Sigmoid colon (tissue), 4 donors: ENCODE measurements around the gene FN1.

Experiments
- EP300 ChIP-seq, 4 donors: sonication (generic); formaldehyde crosslinking; IDR thresholded peaks; one replicate each; pipeline ENCODE4 v1.6.1; 2017; ENCODE audit warnings: antibody characterized with exemption in 4 of 4
- POLR2A ChIP-seq, 2 donors: fragments of 450-650 bp; IDR thresholded peaks; one replicate each; pipeline ENCODE4 v1.6.1; 2016; ENCODE audit warnings: antibody characterized with exemption in 2 of 2, mild to moderate bottlenecking in 2 of 2, moderate library complexity in 2 of 2
- POLR2AphosphoS5 ChIP-seq, 4 donors: sonication (generic); formaldehyde crosslinking; IDR thresholded peaks; one replicate each; pipeline ENCODE4 v1.6.1; 2017; ENCODE audit warnings: antibody characterized with exemption in 4 of 4
- TF ChIP-seq, protein P1 (sequence below), 4 experiments: fragments of 450-650 bp in 3 of 4; fragments of 200-600 bp in 1 of 4; IDR thresholded peaks; one replicate each; pipeline ENCODE4 v1.5.1; 2016 to 2019; ENCODE audit warnings: antibody characterized with exemption in 4 of 4, mild to moderate bottlenecking in 3 of 4, moderate library complexity in 2 of 4

DNA sequence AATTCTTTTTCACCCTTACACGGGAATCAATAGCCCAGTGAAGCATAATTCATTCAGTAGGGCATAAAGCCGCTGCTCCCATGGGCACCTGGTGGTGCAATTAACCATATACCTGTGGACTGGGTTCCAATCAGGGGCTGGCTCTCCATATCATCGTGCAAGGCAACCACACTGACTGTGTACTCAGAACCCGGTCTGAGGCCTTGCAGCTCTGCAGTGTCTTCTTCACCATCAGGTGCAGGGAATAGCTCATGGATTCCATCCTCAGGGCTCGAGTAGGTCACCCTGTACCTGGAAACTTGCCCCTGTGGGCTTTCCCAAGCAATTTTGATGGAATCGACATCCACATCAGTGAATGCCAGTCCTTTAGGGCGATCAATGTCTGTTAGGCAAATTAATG is 55.2 kb downstream of the FN1 start:
- no peak for TF ChIP-seq POLR2A (IDR thresholded peaks at IDR 0.05)
- TF ChIP-seq, protein P1, sequence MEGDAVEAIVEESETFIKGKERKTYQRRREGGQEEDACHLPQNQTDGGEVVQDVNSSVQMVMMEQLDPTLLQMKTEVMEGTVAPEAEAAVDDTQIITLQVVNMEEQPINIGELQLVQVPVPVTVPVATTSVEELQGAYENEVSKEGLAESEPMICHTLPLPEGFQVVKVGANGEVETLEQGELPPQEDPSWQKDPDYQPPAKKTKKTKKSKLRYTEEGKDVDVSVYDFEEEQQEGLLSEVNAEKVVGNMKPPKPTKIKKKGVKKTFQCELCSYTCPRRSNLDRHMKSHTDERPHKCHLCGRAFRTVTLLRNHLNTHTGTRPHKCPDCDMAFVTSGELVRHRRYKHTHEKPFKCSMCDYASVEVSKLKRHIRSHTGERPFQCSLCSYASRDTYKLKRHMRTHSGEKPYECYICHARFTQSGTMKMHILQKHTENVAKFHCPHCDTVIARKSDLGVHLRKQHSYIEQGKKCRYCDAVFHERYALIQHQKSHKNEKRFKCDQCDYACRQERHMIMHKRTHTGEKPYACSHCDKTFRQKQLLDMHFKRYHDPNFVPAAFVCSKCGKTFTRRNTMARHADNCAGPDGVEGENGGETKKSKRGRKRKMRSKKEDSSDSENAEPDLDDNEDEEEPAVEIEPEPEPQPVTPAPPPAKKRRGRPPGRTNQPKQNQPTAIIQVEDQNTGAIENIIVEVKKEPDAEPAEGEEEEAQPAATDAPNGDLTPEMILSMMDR (IDR thresholded peaks at IDR 0.05), result no peak
- no peak for TF ChIP-seq EP300 (IDR thresholded peaks at IDR 0.05)
- no peak for TF ChIP-seq POLR2AphosphoS5 (IDR thresholded peaks at IDR 0.05)
